NK-92 (cell line): ENCODE measurements around the gene SDC1.

Experiments
- DNase-seq: peaks from one replicate; lab custom pipeline; 2025; ENCODE audit not compliant: unreplicated experiment; lab: John Stamatoyannopoulos, UW

SDC1 gene

GRCh38 chr2:20173496-20174402 is 51.2 kb downstream of the SDC1 start:
- DNase-seq = no peak

DNA sequence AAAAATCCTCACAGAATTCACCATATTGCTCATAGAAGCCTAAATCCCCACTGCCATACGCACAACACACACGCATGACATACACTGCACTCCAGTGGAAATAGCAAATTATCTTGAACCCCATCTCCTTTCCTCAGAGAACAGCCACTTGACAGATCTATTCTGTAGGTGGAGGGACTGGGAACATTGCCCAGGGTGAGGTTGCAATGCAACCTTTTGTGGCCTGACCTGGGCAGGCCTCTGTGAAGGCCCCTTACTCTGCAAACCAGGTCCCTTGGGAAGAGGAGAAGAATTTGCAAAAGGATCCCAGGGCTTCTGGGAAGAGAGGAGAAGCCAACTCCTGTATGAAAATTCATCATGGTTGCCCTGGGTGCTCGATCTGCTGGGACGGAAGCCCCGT is 51.9 kb downstream of the SDC1 start:
- no peak for DNase-seq

DNA sequence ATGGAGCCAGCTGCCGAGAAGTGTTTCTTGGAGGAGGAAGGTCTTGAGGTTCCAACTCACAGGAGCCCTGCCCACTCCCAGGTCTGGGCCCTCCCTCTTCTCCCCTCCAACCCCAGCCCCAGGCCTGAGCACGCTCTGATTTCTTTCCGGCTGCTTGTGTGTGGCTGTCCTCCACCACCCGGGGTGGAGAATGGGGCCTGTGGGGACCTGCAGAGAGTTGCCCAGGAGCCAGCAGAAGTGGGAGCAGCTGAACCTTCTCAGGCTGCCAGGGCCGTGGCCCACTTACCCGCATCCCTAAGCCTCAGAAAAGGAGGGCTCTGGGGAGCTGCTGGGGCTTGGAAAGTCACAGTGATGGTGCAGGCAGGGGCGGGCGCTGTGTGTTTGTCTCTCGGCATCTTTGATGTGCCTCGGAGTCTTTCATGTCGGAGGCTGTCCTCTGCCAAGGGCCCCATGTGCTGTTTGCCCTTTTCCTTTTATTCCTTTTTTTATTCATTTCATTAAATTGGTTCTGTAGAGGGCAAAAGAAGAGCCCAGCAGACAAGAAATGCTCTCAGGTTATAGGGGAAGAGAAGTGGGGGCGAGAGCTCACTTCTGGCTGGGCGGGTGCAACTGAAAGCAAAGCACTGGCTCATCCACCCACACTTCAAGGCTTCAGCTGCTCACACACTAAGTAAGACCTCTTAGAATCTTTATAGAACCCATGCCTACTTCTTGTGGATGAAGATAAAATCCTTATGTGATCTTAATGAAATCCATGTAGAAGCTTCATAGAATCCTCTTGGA is 52.5 kb downstream of the SDC1 start:
- no peak for DNase-seq

- no peak for DNase-seq
Observed at GRCh38 chr2:20171445-20171977, 53.4 kb downstream of the SDC1 start.

- DNase-seq = no peak
Observed at GRCh38 chr2:20170704-20171250, 54.2 kb downstream of the SDC1 start.

GRCh38 chr2:20169796-20170703 is 54.9 kb downstream of the SDC1 start:
- DNase-seq = no peak

- no peak for DNase-seq
Observed at GRCh38 chr2:20168727-20169696, 55.9 kb downstream of the SDC1 start.

DNA sequence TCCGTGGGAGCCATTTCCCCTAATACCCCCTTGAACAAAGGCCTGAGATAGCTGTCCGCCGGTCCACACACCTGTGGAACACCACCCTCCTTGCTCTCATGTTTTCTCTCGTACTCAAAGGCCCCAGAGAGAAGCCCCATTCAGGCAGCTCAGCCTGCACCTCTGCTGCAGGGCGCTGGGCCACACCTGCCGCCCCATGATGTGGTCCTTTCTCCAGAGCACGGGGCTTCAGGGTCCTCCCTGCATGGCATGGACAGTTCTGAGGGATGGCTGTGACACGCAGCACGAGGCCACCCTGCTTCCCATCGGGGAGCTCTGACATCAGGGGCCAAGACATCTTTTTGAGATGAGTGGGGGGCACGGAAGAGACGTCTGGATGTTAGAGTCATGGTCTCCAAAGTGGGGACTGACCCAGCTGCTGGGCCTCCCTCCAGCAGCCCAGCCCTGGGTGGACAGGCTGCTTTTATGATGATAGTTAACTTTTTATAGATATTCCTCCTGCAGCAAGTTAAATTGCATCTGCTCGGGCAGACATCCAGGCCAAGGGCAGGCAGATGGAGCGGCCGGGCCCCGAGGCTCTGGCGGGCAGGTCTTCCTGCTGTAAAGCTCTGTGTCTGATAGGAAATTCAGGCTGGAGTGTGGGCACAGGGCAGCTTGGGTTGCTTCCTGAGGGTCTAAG is 56.7 kb downstream of the SDC1 start:
- no peak for DNase-seq

DNA sequence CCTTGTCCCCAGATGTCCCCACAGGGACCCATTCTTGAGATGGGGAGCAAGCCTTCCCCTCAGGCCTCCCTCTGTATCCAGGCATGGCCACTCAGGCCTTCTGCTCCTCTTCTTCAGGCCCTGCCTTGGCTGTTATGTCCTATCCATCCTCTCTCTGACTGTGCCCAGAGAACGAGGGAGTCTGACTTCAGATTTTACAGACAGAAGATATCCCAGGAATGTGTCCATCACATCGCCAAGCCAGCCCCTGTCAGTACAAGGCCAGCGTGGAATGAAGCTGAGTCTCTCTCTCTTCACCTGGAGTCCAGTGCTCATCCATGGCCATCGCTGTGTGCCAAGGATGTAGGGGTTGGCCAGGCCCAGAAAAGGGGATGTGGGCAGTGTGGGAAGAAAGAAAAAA is 57.6 kb downstream of the SDC1 start:
- no peak for DNase-seq

DNA sequence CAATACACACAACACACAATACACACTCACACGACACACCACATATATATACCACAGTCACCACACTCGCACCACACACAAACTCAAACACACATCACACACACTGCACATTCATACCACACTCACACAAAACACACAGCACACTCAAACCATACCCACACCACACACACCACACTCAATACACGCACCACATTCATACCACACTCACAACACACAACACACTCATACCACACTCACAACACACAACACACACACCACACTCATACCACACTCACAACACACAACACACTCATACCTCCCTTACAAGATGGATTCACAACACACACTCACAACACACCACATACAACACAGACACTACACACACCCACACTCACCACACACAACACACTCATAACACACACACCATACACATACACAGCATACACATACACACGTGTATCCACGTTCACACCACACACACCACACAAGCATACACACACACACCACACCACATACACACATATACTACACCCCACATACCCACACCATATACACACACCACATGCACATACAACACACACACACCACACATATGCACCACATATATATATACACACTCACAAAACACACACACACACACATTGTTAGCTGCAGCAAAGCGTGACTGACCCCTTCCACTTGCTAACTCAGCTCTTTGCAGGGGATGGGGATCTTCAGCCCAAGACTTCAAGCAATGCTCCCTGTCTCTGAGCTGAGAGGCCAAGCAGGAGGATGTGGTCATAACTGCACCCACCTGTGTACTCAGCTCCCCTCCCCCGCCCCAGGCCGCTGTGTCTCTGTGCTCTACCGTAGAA is 59.0 kb downstream of the SDC1 start:
- no peak for DNase-seq

DNA sequence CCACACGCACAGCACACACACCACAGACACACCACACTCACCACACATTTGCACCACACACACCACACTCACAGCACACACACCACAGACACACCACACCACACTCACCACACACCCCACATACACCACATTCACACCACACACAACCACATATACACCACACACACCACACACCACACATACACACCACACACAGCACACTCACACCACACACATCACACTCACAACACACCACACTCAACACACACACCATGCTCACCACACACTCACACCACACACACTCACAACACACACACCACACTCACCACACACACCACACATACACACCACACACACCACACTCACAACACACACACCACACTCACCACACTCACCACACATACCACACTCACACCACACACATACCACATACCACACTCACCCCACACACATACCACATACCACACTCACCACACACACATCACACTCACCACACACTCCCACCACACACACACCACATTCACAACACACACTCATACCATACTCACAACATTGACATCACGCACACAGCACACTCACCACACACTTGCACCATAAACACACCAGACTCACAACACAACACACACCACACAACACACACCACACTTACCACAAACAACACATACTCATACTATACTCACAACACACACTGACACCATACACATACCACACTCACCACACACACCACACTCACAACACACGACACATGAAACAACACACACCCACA is 60.0 kb downstream of the SDC1 start:
- no peak for DNase-seq

- DNase-seq = no peak
Observed at GRCh38 chr2:20164061-20164733, 60.7 kb downstream of the SDC1 start.

GRCh38 chr2:20159411-20160070 is 65.4 kb downstream of the SDC1 start:
- DNase-seq = no peak

DNA sequence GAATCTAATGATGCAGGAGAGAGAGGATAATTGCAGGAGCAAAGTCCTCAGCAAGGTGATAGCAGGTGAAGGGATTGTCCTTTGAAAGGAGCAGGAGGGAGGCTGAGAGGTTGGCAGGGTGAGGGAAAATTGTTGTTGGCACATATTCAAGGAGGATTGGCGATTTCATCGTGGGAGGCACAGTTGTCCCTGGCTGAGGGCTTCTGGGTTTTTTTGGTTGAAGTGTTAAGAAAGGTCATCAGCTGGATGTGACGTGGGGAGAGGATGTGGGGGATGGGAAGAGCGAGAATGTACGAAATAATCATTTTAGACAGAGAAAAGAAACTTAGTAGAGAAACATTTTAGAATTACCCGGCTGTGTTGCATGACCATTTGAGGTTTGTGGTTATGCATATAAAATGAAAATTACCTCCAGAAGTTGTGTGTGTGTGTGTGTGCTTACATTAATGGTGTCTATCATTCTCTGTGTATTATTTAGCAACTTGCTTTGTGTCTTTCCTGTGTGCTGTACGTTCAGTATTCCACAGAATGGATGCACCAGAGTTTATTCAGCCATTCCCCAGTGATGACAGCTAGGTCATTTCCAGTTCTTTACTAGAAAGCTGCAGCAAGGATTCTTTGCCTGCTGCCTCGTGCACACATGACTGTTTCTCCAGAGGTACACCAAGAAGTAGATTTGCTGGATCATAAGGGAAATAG is 67.6 kb downstream of the SDC1 start:
- DNase-seq = no peak

GRCh38 chr2:20156836-20157192 is 68.1 kb downstream of the SDC1 start:
- no peak for DNase-seq
